Measurements from ENCODE around the gene EAF1. TPM values are rescaled to one million over a fixed set of nuclear protein-coding genes. Genes with fewer than 3 reads are reported as not detected.
A peak's percentile ranks its signal among the peaks of the same experiment; 100 is the strongest.

EAF1 gene
- polyA plus RNA-seq, result 13.5 to 13.7 TPM (median 13.6 TPM) in 3 replicates
- polyA plus RNA-seq (2011; ENCODE audit: low read depth), result 17.2 TPM
- polyA plus RNA-seq (2011; cell fraction: cytosol; rRNA removed), result 9.2 and 12.9 TPM in 2 replicates
- polyA plus RNA-seq (2011; cell fraction: nucleus; rRNA removed), result 11.2 and 12.8 TPM in 2 replicates
- 11.7 and 22.1 TPM in 2 replicates for polyA plus RNA-seq (2012; ENCODE audit: low replicate concordance)
- 18.5 to 23.5 TPM (median 20.5 TPM) in 3 replicates for polyA minus RNA-seq
- 25.5 TPM for polyA minus RNA-seq (2011; cell fraction: cytosol; rRNA and poly(A)+ RNA removed)
- polyA minus RNA-seq (2011; cell fraction: nucleus; rRNA and poly(A)+ RNA removed), result 15.8 and 17.5 TPM in 2 replicates

DNA sequence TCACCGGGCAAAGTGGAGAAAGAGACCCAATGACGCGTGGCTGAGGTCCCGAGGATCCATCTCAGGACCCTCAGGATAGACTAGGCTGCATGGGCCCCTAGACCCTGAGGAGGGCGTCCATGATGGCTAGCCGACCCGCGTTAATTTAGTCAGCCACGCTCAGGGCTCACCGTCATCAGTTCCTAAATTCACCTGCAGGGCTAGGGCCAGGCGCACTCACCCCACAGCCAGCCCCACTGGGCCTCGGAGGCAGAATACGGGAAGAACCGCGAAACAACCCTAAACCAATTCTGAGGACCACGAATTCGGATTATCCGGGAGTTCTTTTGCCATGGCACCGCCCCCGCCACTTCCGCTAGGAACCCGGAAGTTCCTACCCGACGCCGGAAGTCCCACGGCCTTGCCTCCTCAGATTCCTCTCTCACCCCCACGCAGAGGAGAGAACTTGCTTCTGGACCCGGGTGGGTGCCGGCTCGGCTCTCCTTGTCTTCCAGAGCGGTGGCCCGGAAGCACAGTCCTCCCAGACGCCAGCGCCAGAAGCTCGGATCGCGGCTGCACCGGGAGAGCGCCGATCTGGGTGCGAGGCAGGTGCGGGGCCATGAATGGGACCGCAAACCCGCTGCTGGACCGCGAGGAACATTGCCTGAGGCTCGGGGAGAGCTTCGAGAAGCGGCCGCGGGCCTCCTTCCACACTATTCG is at the start of gene EAF1, which contains the start of gene METTL6:
Gene EAF1 (plus strand): TSS at position 417 of the 699 bp plus-strand sequence. CDS start 182 bp downstream, at position 599.
Gene METTL6 (minus strand): TSS at position 363 of the 699 bp plus-strand sequence. CDS start 1,033 bp downstream, outside the sequence.
- peak within 1 kb of the TSS; percentile 93 for H3K4me2 ChIP-seq (ENCODE audit: control insufficient read depth, extremely low read depth, insufficient read depth, low read depth, low read length)
- FAIRE-seq, result no peak
- H3K27ac ChIP-seq (ENCODE audit: control insufficient read depth, insufficient read depth, low read length), result peak within 1 kb of the TSS; percentile 79
- H3K4me1 ChIP-seq (ENCODE audit: control insufficient read depth, extremely low read depth, insufficient read depth, low read length), result peaks cover 10% of the 10 kb centered on the region
- H2AFZ ChIP-seq (ENCODE audit: control insufficient read depth, low read length), result peak within 1 kb of the TSS; percentile 93
- dilution Hi-C loops (cut with MboI; ENCODE audit: extremely low pct_ligation_motif_present, low sequenced_read_pairs), result no loop called here
- peak within 1 kb of the TSS; percentile 91 for H3K9ac ChIP-seq (ENCODE audit: control insufficient read depth, extremely low read depth, insufficient read depth, low read length)
- H3K36me3 ChIP-seq (ENCODE audit: control insufficient read depth in 2 of 2, extremely low read depth in 1 of 2, insufficient read depth in 2 of 2, low read length in 2 of 2), result peaks cover 8 to 25% of the 10 kb centered on the region in 2 experiments
- peak; percentile 35 for DNase-seq (ENCODE audit: low read depth, low spot score)
- peaks cover 6% of the 10 kb centered on the region for H3K9me1 ChIP-seq (ENCODE audit: control insufficient read depth, extremely low read depth, insufficient read depth, low read length)
- H4K20me1 ChIP-seq (ENCODE audit: control insufficient read depth, extremely low read depth, insufficient read depth, low read length), result peaks cover 8% of the 10 kb centered on the region
- H3K79me2 ChIP-seq (ENCODE audit: control insufficient read depth, insufficient read depth, low read length), result peaks cover 57% of the 10 kb centered on the region
- TF ChIP-seq, protein P1, sequence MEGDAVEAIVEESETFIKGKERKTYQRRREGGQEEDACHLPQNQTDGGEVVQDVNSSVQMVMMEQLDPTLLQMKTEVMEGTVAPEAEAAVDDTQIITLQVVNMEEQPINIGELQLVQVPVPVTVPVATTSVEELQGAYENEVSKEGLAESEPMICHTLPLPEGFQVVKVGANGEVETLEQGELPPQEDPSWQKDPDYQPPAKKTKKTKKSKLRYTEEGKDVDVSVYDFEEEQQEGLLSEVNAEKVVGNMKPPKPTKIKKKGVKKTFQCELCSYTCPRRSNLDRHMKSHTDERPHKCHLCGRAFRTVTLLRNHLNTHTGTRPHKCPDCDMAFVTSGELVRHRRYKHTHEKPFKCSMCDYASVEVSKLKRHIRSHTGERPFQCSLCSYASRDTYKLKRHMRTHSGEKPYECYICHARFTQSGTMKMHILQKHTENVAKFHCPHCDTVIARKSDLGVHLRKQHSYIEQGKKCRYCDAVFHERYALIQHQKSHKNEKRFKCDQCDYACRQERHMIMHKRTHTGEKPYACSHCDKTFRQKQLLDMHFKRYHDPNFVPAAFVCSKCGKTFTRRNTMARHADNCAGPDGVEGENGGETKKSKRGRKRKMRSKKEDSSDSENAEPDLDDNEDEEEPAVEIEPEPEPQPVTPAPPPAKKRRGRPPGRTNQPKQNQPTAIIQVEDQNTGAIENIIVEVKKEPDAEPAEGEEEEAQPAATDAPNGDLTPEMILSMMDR (optimal IDR thresholded peaks at IDR 0.05 in 1 of 3, IDR thresholded peaks at IDR 0.05 in 1 of 3, conservative IDR thresholded peaks at IDR 0.05 in 1 of 3; ENCODE audit: extremely low read depth in 1 of 3, insufficient read depth in 2 of 3, low read length in 3 of 3), result peak in 1 of 3 experiments; percentile 14
- no peak for TF ChIP-seq EZH2 (IDR thresholded peaks at IDR 0.05; ENCODE audit: low read length)
- peak within 1 kb of the TSS; percentile 83 to 97 (median 84) for H3K4me3 ChIP-seq (ENCODE audit: control insufficient read depth in 2 of 3, extremely low read depth in 1 of 3, insufficient read depth in 2 of 3, low read depth in 1 of 3, low read length in 3 of 3)
- H3K27me3 ChIP-seq (ENCODE audit: control insufficient read depth, extremely low read depth, insufficient read depth, low read length), result no peaks in the 10 kb centered on the region
- no peaks in the 10 kb centered on the region for H3K9me3 ChIP-seq (ENCODE audit: control insufficient read depth, low read depth, low read length)

DNA sequence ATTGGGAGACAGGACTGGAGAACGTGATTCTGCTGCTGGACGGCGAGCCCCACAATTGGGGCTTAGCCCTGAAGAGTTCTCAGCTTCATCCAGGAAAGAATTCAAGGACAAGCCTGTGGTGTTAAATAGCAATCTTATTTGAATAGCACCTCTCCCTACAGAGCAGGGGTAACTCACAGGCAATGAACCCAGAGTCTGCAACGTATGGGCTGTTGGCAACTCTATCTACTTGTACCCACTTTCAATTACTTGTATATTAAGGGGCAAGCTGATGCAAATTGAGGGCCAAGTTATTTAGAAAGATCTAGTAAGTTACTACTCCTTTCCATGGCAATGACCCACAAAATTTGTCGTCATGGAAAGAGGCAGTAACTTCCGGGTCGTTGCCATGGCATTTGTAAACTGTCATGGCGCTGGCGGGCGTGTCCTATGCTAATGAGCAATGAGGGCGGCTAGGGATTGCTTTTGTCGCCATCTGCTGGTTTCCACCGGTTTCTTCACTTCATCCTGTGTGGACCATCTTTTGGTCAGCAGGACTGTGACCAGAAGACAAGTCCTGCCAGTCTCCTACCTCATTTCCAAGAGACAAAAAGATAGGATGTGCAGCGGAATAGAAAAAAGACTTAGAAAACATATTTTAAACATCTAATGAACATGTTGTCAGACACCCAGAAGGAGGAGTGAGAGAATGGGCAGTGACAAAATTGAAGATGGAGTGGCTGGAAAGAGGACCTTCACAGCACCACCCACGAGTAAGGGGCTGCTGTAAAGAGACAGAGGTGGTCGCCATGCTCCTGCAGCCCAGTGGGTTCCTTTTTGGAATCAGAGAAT is 49.2 kb upstream of the EAF1 start:
- H3K4me3 ChIP-seq (ENCODE audit: control insufficient read depth in 2 of 3, extremely low read depth in 1 of 3, insufficient read depth in 2 of 3, low read depth in 1 of 3, low read length in 3 of 3), result no peak overlapping the region
- no peaks in the 10 kb centered on the region for H3K36me3 ChIP-seq (ENCODE audit: control insufficient read depth in 2 of 2, extremely low read depth in 1 of 2, insufficient read depth in 2 of 2, low read length in 2 of 2)
- H3K9ac ChIP-seq (ENCODE audit: control insufficient read depth, extremely low read depth, insufficient read depth, low read length), result no peak overlapping the region
- H3K4me2 ChIP-seq (ENCODE audit: control insufficient read depth, extremely low read depth, insufficient read depth, low read depth, low read length), result peak overlapping the region; percentile 7
- dilution Hi-C loops (cut with MboI; ENCODE audit: extremely low pct_ligation_motif_present, low sequenced_read_pairs), result no loop called here
- H3K9me1 ChIP-seq (ENCODE audit: control insufficient read depth, extremely low read depth, insufficient read depth, low read length), result no peaks in the 10 kb centered on the region
- peak; percentile 79 for FAIRE-seq
- no peaks in the 10 kb centered on the region for H3K9me3 ChIP-seq (ENCODE audit: control insufficient read depth, low read depth, low read length)
- peak overlapping the region; percentile 90 for H2AFZ ChIP-seq (ENCODE audit: control insufficient read depth, low read length)
- no peaks in the 10 kb centered on the region for H3K4me1 ChIP-seq (ENCODE audit: control insufficient read depth, extremely low read depth, insufficient read depth, low read length)
- H4K20me1 ChIP-seq (ENCODE audit: control insufficient read depth, extremely low read depth, insufficient read depth, low read length), result no peaks in the 10 kb centered on the region
- TF ChIP-seq EZH2 (IDR thresholded peaks at IDR 0.05; ENCODE audit: low read length), result no peak
- TF ChIP-seq, protein P1 (optimal IDR thresholded peaks at IDR 0.05 in 1 of 3, IDR thresholded peaks at IDR 0.05 in 1 of 3, conservative IDR thresholded peaks at IDR 0.05 in 1 of 3; ENCODE audit: extremely low read depth in 1 of 3, insufficient read depth in 2 of 3, low read length in 3 of 3), result peak; percentile 82 to 86 (median 85)
- peak; percentile 52 for DNase-seq (ENCODE audit: low read depth, low spot score)
- no peaks in the 10 kb centered on the region for H3K79me2 ChIP-seq (ENCODE audit: control insufficient read depth, insufficient read depth, low read length)
- peak overlapping the region; percentile 56 for H3K27ac ChIP-seq (ENCODE audit: control insufficient read depth, insufficient read depth, low read length)
- H3K27me3 ChIP-seq (ENCODE audit: control insufficient read depth, extremely low read depth, insufficient read depth, low read length), result no peaks in the 10 kb centered on the region
